Loucy (cell line): Measurements from ENCODE around the gene LAIR1.

Experiments used
- EZH2phosphoT487 ChIP-seq: fragments of 200-600 bp; IDR thresholded peaks from 2 replicates; pipeline ENCODE4 v1.6.1; 2018; ENCODE audit warnings: antibody characterized with exemption, mild to moderate bottlenecking, moderate library complexity, borderline replicate concordance
- TF ChIP-seq, protein P1 (sequence below): fragments of 200-600 bp; sonication (generic); conservative IDR thresholded peaks from 2 replicates; pipeline ENCODE4 v1.5.1; 2014; ENCODE audit warnings: mild to moderate bottlenecking, antibody characterized with exemption, low read length

DNA sequence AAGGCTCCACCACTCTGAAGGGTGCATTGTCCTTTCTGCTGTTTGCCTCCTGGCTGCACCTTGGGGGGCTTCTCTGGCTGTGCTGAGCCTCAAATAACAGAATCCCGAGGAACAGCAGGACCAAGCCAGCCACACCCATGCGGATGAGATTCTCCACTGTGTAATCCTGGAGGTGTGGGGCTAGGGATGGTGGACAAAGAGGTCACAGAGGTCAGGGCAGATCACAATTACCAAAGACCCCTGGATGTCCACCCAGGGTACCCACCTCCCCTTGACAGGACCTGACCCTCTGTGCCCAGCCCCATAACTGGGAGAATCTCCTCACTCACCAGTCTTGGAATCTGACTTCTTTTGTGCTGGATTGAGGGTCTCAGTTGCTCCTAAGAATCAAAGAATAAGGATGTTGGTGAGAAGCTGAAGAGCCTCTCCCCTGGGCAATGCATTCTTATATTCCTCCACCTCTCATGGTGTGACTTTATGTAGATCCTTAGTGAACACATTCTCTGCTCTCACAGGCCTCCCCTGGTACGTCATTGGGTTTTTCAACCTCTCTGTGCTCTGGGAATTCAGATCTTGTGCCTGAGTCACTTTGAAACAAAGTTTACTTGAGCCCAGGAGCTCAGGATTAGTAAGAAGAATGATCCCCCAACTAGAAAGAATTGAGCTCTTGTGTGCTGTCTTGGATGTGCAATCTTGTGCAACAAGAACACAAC lies 31.0 kb downstream of the LAIR1 start:
- TF ChIP-seq, protein P1, sequence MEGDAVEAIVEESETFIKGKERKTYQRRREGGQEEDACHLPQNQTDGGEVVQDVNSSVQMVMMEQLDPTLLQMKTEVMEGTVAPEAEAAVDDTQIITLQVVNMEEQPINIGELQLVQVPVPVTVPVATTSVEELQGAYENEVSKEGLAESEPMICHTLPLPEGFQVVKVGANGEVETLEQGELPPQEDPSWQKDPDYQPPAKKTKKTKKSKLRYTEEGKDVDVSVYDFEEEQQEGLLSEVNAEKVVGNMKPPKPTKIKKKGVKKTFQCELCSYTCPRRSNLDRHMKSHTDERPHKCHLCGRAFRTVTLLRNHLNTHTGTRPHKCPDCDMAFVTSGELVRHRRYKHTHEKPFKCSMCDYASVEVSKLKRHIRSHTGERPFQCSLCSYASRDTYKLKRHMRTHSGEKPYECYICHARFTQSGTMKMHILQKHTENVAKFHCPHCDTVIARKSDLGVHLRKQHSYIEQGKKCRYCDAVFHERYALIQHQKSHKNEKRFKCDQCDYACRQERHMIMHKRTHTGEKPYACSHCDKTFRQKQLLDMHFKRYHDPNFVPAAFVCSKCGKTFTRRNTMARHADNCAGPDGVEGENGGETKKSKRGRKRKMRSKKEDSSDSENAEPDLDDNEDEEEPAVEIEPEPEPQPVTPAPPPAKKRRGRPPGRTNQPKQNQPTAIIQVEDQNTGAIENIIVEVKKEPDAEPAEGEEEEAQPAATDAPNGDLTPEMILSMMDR: no peak
- TF ChIP-seq EZH2phosphoT487: no peak
